ENCODE results near the gene ZCCHC9.

ZCCHC9 gene

GRCh38 chr5:81344736-81345135 is 43.3 kb downstream of the ZCCHC9 start:
- no peak for DNase-seq (ENCODE audit: low spot score)
- TF ChIP-seq CTCF (IDR thresholded peaks at IDR 0.05; ENCODE audit: extremely low read depth, missing control alignments): no peak

GRCh38 chr5:81345411-81346003 is 44.1 kb downstream of the ZCCHC9 start:
- TF ChIP-seq CTCF (IDR thresholded peaks at IDR 0.05; ENCODE audit: extremely low read depth, missing control alignments): no peak
- no peak for DNase-seq (ENCODE audit: low spot score)

GRCh38 chr5:81349161-81349560 is 47.8 kb downstream of the ZCCHC9 start:
- DNase-seq (ENCODE audit: low spot score): no peak
- TF ChIP-seq CTCF (IDR thresholded peaks at IDR 0.05; ENCODE audit: extremely low read depth, missing control alignments): no peak

GRCh38 chr5:81350507-81350906 is 49.1 kb downstream of the ZCCHC9 start:
- no peak for TF ChIP-seq CTCF (IDR thresholded peaks at IDR 0.05; ENCODE audit: extremely low read depth, missing control alignments)
- no peak for DNase-seq (ENCODE audit: low spot score)

- no peak for TF ChIP-seq CTCF (IDR thresholded peaks at IDR 0.05; ENCODE audit: extremely low read depth, missing control alignments)
- DNase-seq (ENCODE audit: low spot score): no peak
These were observed 51.8 kb downstream of the ZCCHC9 start for GRCh38 chr5:81353189-81353588.

GRCh38 chr5:81354093-81354492 is 52.7 kb downstream of the ZCCHC9 start:
- DNase-seq (ENCODE audit: low spot score): no peak
- no peak for TF ChIP-seq CTCF (IDR thresholded peaks at IDR 0.05; ENCODE audit: extremely low read depth, missing control alignments)

- DNase-seq (ENCODE audit: low spot score): no peak
- no peak for TF ChIP-seq CTCF (IDR thresholded peaks at IDR 0.05; ENCODE audit: extremely low read depth, missing control alignments)
These were observed 54.2 kb downstream of the ZCCHC9 start for GRCh38 chr5:81355291-81356251.
